Measurements from ENCODE around the gene MED17. TPM values are rescaled to one million over a fixed set of nuclear protein-coding genes. Genes with fewer than 3 reads are reported as not detected.

The MED17 gene
- polyA plus RNA-seq, 1 of the 3 experiments (the other 2 are of a cell fraction): 19.3 TPM

DNA sequence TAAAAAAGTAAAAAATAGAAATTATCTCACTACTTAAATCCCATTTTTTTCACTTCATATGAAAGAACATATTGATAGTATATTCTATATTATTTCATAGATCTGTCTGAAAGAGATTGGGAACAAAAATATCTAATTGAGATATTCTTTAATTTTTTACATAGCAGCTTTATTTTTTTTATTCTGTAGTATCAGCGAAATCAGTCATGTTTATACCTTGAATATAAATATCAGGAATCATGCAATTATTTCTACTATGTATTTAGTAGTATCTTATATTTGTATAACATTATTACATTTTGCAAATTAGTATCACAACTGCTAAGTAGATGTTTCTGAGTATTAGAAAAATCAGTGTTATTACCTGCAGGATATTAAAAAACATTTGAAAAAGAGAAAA is 22.2 kb upstream of the MED17 start:
- H4K20me1 ChIP-seq (ENCODE audit: insufficient read depth): no peaks in the 10 kb centered on the region
- 90% methylated on average over 1 of the region's 1 CpG for WGBS (ENCODE audit: low lambda C conversion rate)
- no peaks in the 10 kb centered on the region for H3K4me1 ChIP-seq (ENCODE audit: control insufficient read depth in 1 of 2, insufficient read depth in 2 of 2, low read depth in 1 of 2, low read length in 1 of 2)
- H3K36me3 ChIP-seq (replicated peaks in 1 of 2; ENCODE audit: control insufficient read depth in 1 of 2, insufficient read depth in 2 of 2, low read length in 1 of 2): peaks cover 16 to 20% of the 10 kb centered on the region in 2 experiments
- TF ChIP-seq TAF1 (IDR thresholded peaks at IDR 0.05; ENCODE audit: borderline replicate concordance, low read depth, low read length) (no peak), ELF1 (IDR thresholded peaks at IDR 0.05) (no peak), YY1 (IDR thresholded peaks at IDR 0.05; ENCODE audit: low read depth) (no peak), RXRA (IDR thresholded peaks at IDR 0.05; ENCODE audit: borderline replicate concordance, low read depth) (no peak), EP300 (IDR thresholded peaks at IDR 0.05; ENCODE audit: borderline replicate concordance in 1 of 2, low read depth in 1 of 2, low read length in 1 of 2) (no peak), RCOR1 (IDR thresholded peaks at IDR 0.05; ENCODE audit: low read length) (no peak), POLR2AphosphoS5 (IDR thresholded peaks at IDR 0.05; ENCODE audit: low read depth, low read length) (no peak), CHD2 (IDR thresholded peaks at IDR 0.05; ENCODE audit: low read length, partially characterized antibody) (no peak), GATA2 (CRISPR knock-in tag; IDR thresholded peaks at IDR 0.05) (no peak), MXI1 (IDR thresholded peaks at IDR 0.05; ENCODE audit: low read depth, low read length) (no peak), FOXJ3 (CRISPR knock-in tag; IDR thresholded peaks at IDR 0.05) (no peak), SIN3A (IDR thresholded peaks at IDR 0.05; ENCODE audit: borderline replicate concordance, low read depth, low read length) (no peak), GABPA (IDR thresholded peaks at IDR 0.05; ENCODE audit: low read depth) (no peak), MEF2A (IDR thresholded peaks at IDR 0.05; ENCODE audit: borderline replicate concordance, low read depth) (no peak)
- TF ChIP-seq, protein P1, sequence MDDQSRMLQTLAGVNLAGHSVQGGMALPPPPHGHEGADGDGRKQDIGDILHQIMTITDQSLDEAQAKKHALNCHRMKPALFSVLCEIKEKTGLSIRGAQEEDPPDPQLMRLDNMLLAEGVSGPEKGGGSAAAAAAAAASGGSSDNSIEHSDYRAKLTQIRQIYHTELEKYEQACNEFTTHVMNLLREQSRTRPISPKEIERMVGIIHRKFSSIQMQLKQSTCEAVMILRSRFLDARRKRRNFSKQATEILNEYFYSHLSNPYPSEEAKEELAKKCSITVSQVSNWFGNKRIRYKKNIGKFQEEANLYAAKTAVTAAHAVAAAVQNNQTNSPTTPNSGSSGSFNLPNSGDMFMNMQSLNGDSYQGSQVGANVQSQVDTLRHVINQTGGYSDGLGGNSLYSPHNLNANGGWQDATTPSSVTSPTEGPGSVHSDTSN (IDR thresholded peaks at IDR 0.05): no peak
- TF ChIP-seq, protein P2, sequence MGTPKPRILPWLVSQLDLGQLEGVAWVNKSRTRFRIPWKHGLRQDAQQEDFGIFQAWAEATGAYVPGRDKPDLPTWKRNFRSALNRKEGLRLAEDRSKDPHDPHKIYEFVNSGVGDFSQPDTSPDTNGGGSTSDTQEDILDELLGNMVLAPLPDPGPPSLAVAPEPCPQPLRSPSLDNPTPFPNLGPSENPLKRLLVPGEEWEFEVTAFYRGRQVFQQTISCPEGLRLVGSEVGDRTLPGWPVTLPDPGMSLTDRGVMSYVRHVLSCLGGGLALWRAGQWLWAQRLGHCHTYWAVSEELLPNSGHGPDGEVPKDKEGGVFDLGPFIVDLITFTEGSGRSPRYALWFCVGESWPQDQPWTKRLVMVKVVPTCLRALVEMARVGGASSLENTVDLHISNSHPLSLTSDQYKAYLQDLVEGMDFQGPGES (IDR thresholded peaks at IDR 0.05; ENCODE audit: low read depth, low read length): no peak
- TF ChIP-seq, protein P3, sequence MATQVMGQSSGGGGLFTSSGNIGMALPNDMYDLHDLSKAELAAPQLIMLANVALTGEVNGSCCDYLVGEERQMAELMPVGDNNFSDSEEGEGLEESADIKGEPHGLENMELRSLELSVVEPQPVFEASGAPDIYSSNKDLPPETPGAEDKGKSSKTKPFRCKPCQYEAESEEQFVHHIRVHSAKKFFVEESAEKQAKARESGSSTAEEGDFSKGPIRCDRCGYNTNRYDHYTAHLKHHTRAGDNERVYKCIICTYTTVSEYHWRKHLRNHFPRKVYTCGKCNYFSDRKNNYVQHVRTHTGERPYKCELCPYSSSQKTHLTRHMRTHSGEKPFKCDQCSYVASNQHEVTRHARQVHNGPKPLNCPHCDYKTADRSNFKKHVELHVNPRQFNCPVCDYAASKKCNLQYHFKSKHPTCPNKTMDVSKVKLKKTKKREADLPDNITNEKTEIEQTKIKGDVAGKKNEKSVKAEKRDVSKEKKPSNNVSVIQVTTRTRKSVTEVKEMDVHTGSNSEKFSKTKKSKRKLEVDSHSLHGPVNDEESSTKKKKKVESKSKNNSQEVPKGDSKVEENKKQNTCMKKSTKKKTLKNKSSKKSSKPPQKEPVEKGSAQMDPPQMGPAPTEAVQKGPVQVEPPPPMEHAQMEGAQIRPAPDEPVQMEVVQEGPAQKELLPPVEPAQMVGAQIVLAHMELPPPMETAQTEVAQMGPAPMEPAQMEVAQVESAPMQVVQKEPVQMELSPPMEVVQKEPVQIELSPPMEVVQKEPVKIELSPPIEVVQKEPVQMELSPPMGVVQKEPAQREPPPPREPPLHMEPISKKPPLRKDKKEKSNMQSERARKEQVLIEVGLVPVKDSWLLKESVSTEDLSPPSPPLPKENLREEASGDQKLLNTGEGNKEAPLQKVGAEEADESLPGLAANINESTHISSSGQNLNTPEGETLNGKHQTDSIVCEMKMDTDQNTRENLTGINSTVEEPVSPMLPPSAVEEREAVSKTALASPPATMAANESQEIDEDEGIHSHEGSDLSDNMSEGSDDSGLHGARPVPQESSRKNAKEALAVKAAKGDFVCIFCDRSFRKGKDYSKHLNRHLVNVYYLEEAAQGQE (IDR thresholded peaks at IDR 0.05; ENCODE audit: low read depth, low read length): no peak
- no peak overlapping the region for H3K27ac ChIP-seq (ENCODE audit: low read depth in 2 of 2, low read length in 1 of 2)
- H3K79me2 ChIP-seq (ENCODE audit: insufficient read depth): no peaks in the 10 kb centered on the region
- no peaks in the 10 kb centered on the region for H3K27me3 ChIP-seq (ENCODE audit: insufficient read depth)
- ChIA-PET CTCF (interaction anchor here (1.0 kb wide), 1 partner anchor 92 kb away, joined by 3 read pairs; no protein-coding TSS in a partner anchor), POLR2A (no interaction called here)
- no peak for DNase-seq
- H3K4me3 ChIP-seq (ENCODE audit: low read depth in 2 of 2, low read length in 1 of 2): no peak overlapping the region
- no peaks in the 10 kb centered on the region for H3F3A ChIP-seq (replicated peaks; ENCODE audit: insufficient read depth)
- no peaks in the 10 kb centered on the region for H3K9me3 ChIP-seq
- H3K9ac ChIP-seq: no peak overlapping the region
- H3K9me2 ChIP-seq: no peaks in the 10 kb centered on the region
- H2AFZ ChIP-seq (ENCODE audit: low read depth): no peak overlapping the region
- no peak overlapping the region for H3K4me2 ChIP-seq
